IPS-NIHi11 (cell line): ENCODE data around the gene TFEC.
"Not testable (repeated sequence)": the region's sequence is repeated elsewhere in the genome, so short reads cannot be mapped to it uniquely, and the experiment has no call there.

Experiments used
- DNase-seq: peaks from one replicate; pipeline ENCODE4 v3.0.0; 2012; ENCODE audit warnings: mixed read lengths, low spot score

The TFEC gene

GRCh38 chr7:115929736-115930135, 100.8 kb downstream of the TFEC start:
- not testable (repeated sequence) for DNase-seq

GRCh38 chr7:115924411-115924810, 106.2 kb downstream of the TFEC start:
- no peak for DNase-seq

- DNase-seq: no peak
Observed at GRCh38 chr7:115920367-115920766, 110.2 kb downstream of the TFEC start.

GRCh38 chr7:115914951-115915350, 115.6 kb downstream of the TFEC start:
- no peak for DNase-seq

- DNase-seq: no peak
Observed at GRCh38 chr7:115911465-115911864, 119.1 kb downstream of the TFEC start.

- DNase-seq: peak; percentile 38
Observed at GRCh38 chr7:115910541-115911164, 119.9 kb downstream of the TFEC start.

GRCh38 chr7:115906731-115907130, 123.8 kb downstream of the TFEC start:
- DNase-seq: no peak

- no peak for DNase-seq
Observed at GRCh38 chr7:115889669-115889984, 140.9 kb downstream of the TFEC start.

GRCh38 chr7:115888981-115889668, 141.4 kb downstream of the TFEC start:
- no peak for DNase-seq

- no peak for DNase-seq
Observed at GRCh38 chr7:115885550-115885949, 145.0 kb downstream of the TFEC start.
